GM12878 (cell line): ENCODE measurements around the gene ROCK1. TPM values are rescaled to one million over a fixed set of nuclear protein-coding genes. Genes with fewer than 3 reads are reported as not detected.
A peak's percentile ranks its signal among the peaks of the same experiment; 100 is the strongest.

ENCODE experiments used
- ATAC-seq: fragments of 200-7000 bp; cut with Tn5 transposase; 3 replicates; pipeline ENCODE4 v1.9.1; 2020; ENCODE audit warnings: mild to moderate bottlenecking, moderate library complexity
- BruUV-seq: library from RNA; stranded (reverse); fragments of 400-500 nt; replicated peaks from 2 replicates; lab custom pipeline; 2021; lab: Mats Ljungman, UMichigan
- CTCF ChIA-PET: fragments of 300-600 bp; sonication (Branson Sonifier 250); formaldehyde crosslinking; extraction: SDS; loops from one replicate; lab custom pipeline; 2021; ENCODE audit warnings: inconsistent platforms; lab: Yijun Ruan, JAX
- POLR2A ChIA-PET: fragments of 350-600 bp; formaldehyde crosslinking; extraction: SDS; loops from one replicate; lab custom pipeline; 2021; ENCODE audit warnings: inconsistent platforms; lab: Charles Lee
- RAD21 ChIA-PET: fragments of 300-600 bp; sonication (Branson Sonifier 250); formaldehyde crosslinking; loops from one replicate; lab custom pipeline; 2023; ENCODE audit warnings: antibody characterized with exemption; ENCODE audit not compliant: unreplicated experiment; lab: Charles Lee
- SMC1A ChIA-PET: fragments of 300-600 bp; sonication (Branson Sonifier 250); formaldehyde crosslinking; loops from one replicate; lab custom pipeline; 2023; ENCODE audit not compliant: unreplicated experiment, uncharacterized antibody; lab: Charles Lee
- DNase-seq: peaks from one replicate; pipeline ENCODE4 v3.0.0-alpha.2; 2011; ENCODE audit warnings: low read depth, low spot score
- FAIRE-seq: peaks from 3 replicates; lab custom pipeline; 2011; peaks lifted over from hg19 to GRCh38; lab: Jason Lieb, UNC
- H2AFZ ChIP-seq: 2 replicates; pipeline ENCODE4 v1.6.0; 2011; ENCODE audit warnings: low read depth, low read length, control low read depth; ENCODE audit not compliant: control insufficient read depth
- H3K27ac ChIP-seq: 2 replicates; pipeline ENCODE4 v1.5.1; 2011; ENCODE audit warnings: control low read depth; ENCODE audit not compliant: control insufficient read depth, insufficient read depth
- H3K27me3 ChIP-seq, 2 experiments: replicated peaks in 1 of 2; 2 replicates each; pipeline versions ENCODE4 v1.6.0 to v1.6.1; 2011; ENCODE audit warnings: low read length in 1 of 2; ENCODE audit not compliant: control insufficient read depth in 2 of 2, insufficient read depth in 2 of 2
- H3K36me3 ChIP-seq, 2 experiments: 2 replicates each; pipeline ENCODE4 v1.5.1; 2011; ENCODE audit warnings: low read length in 1 of 2; ENCODE audit not compliant: control insufficient read depth in 2 of 2, insufficient read depth in 2 of 2
- H3K4me1 ChIP-seq: 2 replicates; pipeline ENCODE4 v1.6.1; 2011; ENCODE audit warnings: mild to moderate bottlenecking, low read length, moderate library complexity, mixed read lengths; ENCODE audit not compliant: control insufficient read depth, insufficient read depth
- H3K4me2 ChIP-seq: 2 replicates; pipeline ENCODE4 v1.6.0; 2011; ENCODE audit warnings: control low read depth; ENCODE audit not compliant: control insufficient read depth, insufficient read depth
- H3K4me3 ChIP-seq: fragments of 200-600 bp; sonication (generic); 2 replicates; pipeline ENCODE4 v1.5.1; 2016
- H3K79me2 ChIP-seq: 2 replicates; pipeline ENCODE4 v1.6.0; 2011; ENCODE audit warnings: low read length; ENCODE audit not compliant: control insufficient read depth, insufficient read depth
- H3K9ac ChIP-seq: 2 replicates; pipeline ENCODE4 v1.8.0; 2011; ENCODE audit warnings: low read length, control low read depth, mixed read lengths; ENCODE audit not compliant: control insufficient read depth, insufficient read depth
- H3K9me3 ChIP-seq: replicated peaks from 3 replicates; pipeline ENCODE4 v1.5.1; 2011; ENCODE audit warnings: mild to moderate bottlenecking, low read length; ENCODE audit not compliant: control insufficient read depth, insufficient read depth
- H4K20me1 ChIP-seq: 2 replicates; pipeline ENCODE4 v1.6.0; 2011; ENCODE audit not compliant: control insufficient read depth, insufficient read depth
- ATF7 ChIP-seq: fragments of 450-650 bp; IDR thresholded peaks from 2 replicates; pipeline ENCODE4 v1.6.1; 2016; ENCODE audit warnings: low read depth, mild to moderate bottlenecking
- BRCA1 ChIP-seq: IDR thresholded peaks from 2 replicates; pipeline ENCODE4 v1.6.1; 2011; ENCODE audit warnings: low read depth, low read length, improper control_type of control experiment
- CEBPZ ChIP-seq: fragments of 150-350 bp; IDR thresholded peaks from 2 replicates; pipeline ENCODE4 v1.6.1; 2016; ENCODE audit warnings: low read depth, low read length
- CTCF ChIP-seq, 3 experiments: IDR thresholded peaks in 2 of 3; conservative IDR thresholded peaks in 1 of 3; 2 replicates each; pipeline ENCODE4 v1.5.1; 2011; ENCODE audit warnings: low read depth in 3 of 3, low read length in 3 of 3, mild to moderate bottlenecking in 3 of 3, control low read depth in 2 of 3, moderate library complexity in 2 of 3, inconsistent platforms in 1 of 3, mixed read lengths in 1 of 3; ENCODE audit not compliant: control insufficient read depth in 2 of 3, insufficient read depth in 1 of 3; ENCODE audit errors: extremely low read depth in 1 of 3
- ELK1 ChIP-seq: IDR thresholded peaks from 2 replicates; pipeline ENCODE4 v1.6.1; 2012; ENCODE audit warnings: low read depth, low read length, improper control_type of control experiment
- IRF3 ChIP-seq: fragments of 450-650 bp; IDR thresholded peaks from 2 replicates; pipeline ENCODE4 v1.6.1; 2014; ENCODE audit warnings: mild to moderate bottlenecking
- NBN ChIP-seq: fragments of 450-650 bp; IDR thresholded peaks from 2 replicates; pipeline ENCODE4 v1.6.1; 2016
- NFYA ChIP-seq: IDR thresholded peaks from 2 replicates; pipeline ENCODE4 v1.6.1; 2011; ENCODE audit warnings: low read depth, mild to moderate bottlenecking, low read length, improper control_type of control experiment, borderline replicate concordance
- PML ChIP-seq: IDR thresholded peaks from 2 replicates; pipeline ENCODE4 v1.6.1; 2012; ENCODE audit warnings: low read length, inconsistent platforms
- POLR2AphosphoS2 ChIP-seq: IDR thresholded peaks from 2 replicates; pipeline ENCODE4 v1.6.1; 2011; ENCODE audit warnings: low read depth, mild to moderate bottlenecking, low read length, improper control_type of control experiment, moderate library complexity
- PRDM15 ChIP-seq: fragments of 450-650 bp; formaldehyde crosslinking; IDR thresholded peaks from 2 replicates; pipeline ENCODE4 v1.4.0; 2020; ENCODE audit warnings: mild to moderate bottlenecking, moderate library complexity
- WRNIP1 ChIP-seq: IDR thresholded peaks from 2 replicates; pipeline ENCODE4 v1.6.1; 2011; ENCODE audit warnings: low read depth, low read length, improper control_type of control experiment, borderline replicate concordance
- WGBS: methylation state at CpG from one replicate; pipeline ENCODE4 v1.1.6; 2016; ENCODE audit warnings: low lambda C conversion rate; ENCODE audit not compliant: insufficient replicate concordance, insufficient coverage; ENCODE audit errors: missing lambda C conversion rate; 5-methylcytosine and 5-hydroxymethylcytosine counted together
- in situ Hi-C: fragments of 300-500 bp; cut with MboI; formaldehyde crosslinking; loops from 9 replicates; pipeline ENCODE4 v1.14.3; 2018; ENCODE audit warnings: mixed read lengths
- intact Hi-C: fragments of 100-400 bp; cut with micrococcal nuclease; formaldehyde crosslinking; loops from one replicate; pipeline ENCODE4 v1.14.2; 2022; ENCODE audit not compliant: unreplicated experiment
- polyA plus RNA-seq, 11 experiments: library from polyadenylated mRNA; depleted of rRNA in 4 of 11; unstranded in 6 of 11; stranded (reverse) in 5 of 11; fragments of >200 nt; fragmentation: Nextera tagmentation in 4 of 11; fragmentation: Illumina TruSeq in 1 of 11; extraction: Ambion mirVana in 4 of 11; extraction: Trizol in 1 of 11; gene quantifications; 1 replicate in 1 of 11; 2 replicates in 10 of 11; pipeline versions ENCODE4 v1.2.1 to v1.2.3, GENCODE V29; 2011 to 2016; ENCODE audit warnings: inconsistent platforms in 2 of 11, missing spikeins in 2 of 11, low read depth in 1 of 11
- total RNA-seq, 4 experiments: library from RNA; depleted of rRNA in 3 of 4; stranded (reverse); fragments of >200 nt in 3 of 4; fragmentation: Illumina TruSeq in 1 of 4; extraction: Trizol in 1 of 4; gene quantifications; 2 replicates each; pipeline versions ENCODE4 v1.2.1 to v1.2.3, GENCODE V29; 2013 to 2021

ROCK1 gene
- total and polyA plus RNA-seq, 10 of the 15 experiments (the other 5 are each of a cell fraction or from before 2014, with no cell fraction given): 14.8 to 46.6 (median 29.5) TPM

- peak overlapping the region; percentile 75 for H3K27ac ChIP-seq
- RAD21 ChIA-PET: no interaction called here
- in situ Hi-C loops (loop anchor here (25.0 kb wide), 3 partner anchors 575 to 1825 kb away; partner anchors contain the start of gene RBBP8), intact Hi-C loops (loop anchor here (5.0 to 10.0 kb wide), 3 partner anchors 45 to 110 kb away; no protein-coding TSS in a partner anchor)
- ATAC-seq: no peak
- no peak for DNase-seq
- H3K9ac ChIP-seq: peak overlapping the region; percentile 74
- WGBS: 12% methylated on average over 9 of the region's 9 CpGs
- POLR2A ChIA-PET: interaction anchor here (1.0 kb wide), 1 partner anchor 59 kb away, joined by 4 read pairs; no protein-coding TSS in a partner anchor
- peak overlapping the region; percentile 91 for H2AFZ ChIP-seq
- no peaks in the 10 kb centered on the region for H3K9me3 ChIP-seq
- H3K36me3 ChIP-seq: no peaks in the 10 kb centered on the region
- peak overlapping the region; percentile 92 for H3K4me3 ChIP-seq
- no TSS peak for BruUV-seq
- CTCF ChIA-PET: no interaction called here
- no peak for FAIRE-seq
- H3K4me2 ChIP-seq: peak overlapping the region; percentile 95
- no peaks in the 10 kb centered on the region for H3K4me1 ChIP-seq
- H3K79me2 ChIP-seq: peaks cover 39% of the 10 kb centered on the region
- no peaks in the 10 kb centered on the region for H4K20me1 ChIP-seq
- SMC1A ChIA-PET: interaction anchor here (0.7 to 0.9 kb wide), 3 partner anchors 38 to 491 kb away, joined by 3 read pairs; no protein-coding TSS in a partner anchor
- no peaks in the 10 kb centered on the region for H3K27me3 ChIP-seq
- no peak for TF ChIP-seq CEBPZ
- TF ChIP-seq WRNIP1: no peak
- TF ChIP-seq IRF3: no peak
- TF ChIP-seq NFYA: no peak
- TF ChIP-seq PRDM15: no peak
- TF ChIP-seq BRCA1: no peak
- no peak for TF ChIP-seq POLR2AphosphoS2
- no peak for TF ChIP-seq PML
- TF ChIP-seq NBN: no peak
- TF ChIP-seq ATF7: no peak
- no peak for TF ChIP-seq CTCF (IDR thresholded peaks at IDR 0.05 in 2 of 3, conservative IDR thresholded peaks at IDR 0.05 in 1 of 3; ENCODE audit: control insufficient read depth in 2 of 3, extremely low read depth in 1 of 3, insufficient read depth in 1 of 3, low read depth in 3 of 3, low read length in 3 of 3)
- TF ChIP-seq ELK1: no peak
Measured at GRCh38 chr18:21112543-21113105, 1.0 kb upstream of the ROCK1 start.
